Raji (cell line): ENCODE results near the gene SNED1.

Source experiments
- POLR2A ChIP-seq: IDR thresholded peaks from 2 replicates; pipeline ENCODE4 v1.6.1; 2011; ENCODE audit warnings: low read depth, low read length, control low read depth; ENCODE audit not compliant: insufficient read depth

SNED1 gene

GRCh38 chr2:241064008-241064801 lies 65.8 kb downstream of the SNED1 start:
- no peak for TF ChIP-seq POLR2A

- TF ChIP-seq POLR2A, result no peak
Observed at GRCh38 chr2:241064802-241065354, 66.5 kb downstream of the SNED1 start.

- no peak for TF ChIP-seq POLR2A
Observed at GRCh38 chr2:241065355-241065803, 67.0 kb downstream of the SNED1 start.

GRCh38 chr2:241066171-241066892 lies 67.9 kb downstream of the SNED1 start:
- no peak for TF ChIP-seq POLR2A

- TF ChIP-seq POLR2A, result no peak
Observed at GRCh38 chr2:241066893-241067341, 68.5 kb downstream of the SNED1 start.

- no peak for TF ChIP-seq POLR2A
Observed at GRCh38 chr2:241067501-241068135, 69.2 kb downstream of the SNED1 start.

GRCh38 chr2:241068136-241068941 lies 69.9 kb downstream of the SNED1 start:
- TF ChIP-seq POLR2A, result no peak

- no peak for TF ChIP-seq POLR2A
Observed at GRCh38 chr2:241068942-241069810, 70.8 kb downstream of the SNED1 start.

GRCh38 chr2:241069821-241070281 lies 71.4 kb downstream of the SNED1 start:
- TF ChIP-seq POLR2A, result no peak

GRCh38 chr2:241070361-241070760 lies 71.9 kb downstream of the SNED1 start:
- no peak for TF ChIP-seq POLR2A

GRCh38 chr2:241070811-241071676 lies 72.6 kb downstream of the SNED1 start:
- no peak for TF ChIP-seq POLR2A

GRCh38 chr2:241071677-241072111 lies 73.3 kb downstream of the SNED1 start:
- no peak for TF ChIP-seq POLR2A

- no peak for TF ChIP-seq POLR2A
Observed at GRCh38 chr2:241072151-241072550, 73.7 kb downstream of the SNED1 start.
